GM12878 (cell line): ENCODE results near the gene FMNL2. TPM values are rescaled to one million over a fixed set of nuclear protein-coding genes. Genes with fewer than 3 reads are reported as not detected.

Experiments used
- ATAC-seq: fragments of 200-7000 bp; cut with Tn5 transposase; 3 replicates; pipeline ENCODE4 v1.9.1; 2020; ENCODE audit warnings: mild to moderate bottlenecking, moderate library complexity
- BruUV-seq: library from RNA; stranded (reverse); fragments of 400-500 nt; replicated peaks from 2 replicates; lab custom pipeline; 2021; lab: Mats Ljungman, UMichigan
- CTCF ChIA-PET: fragments of 300-600 bp; sonication (Branson Sonifier 250); formaldehyde crosslinking; extraction: SDS; loops from one replicate; lab custom pipeline; 2021; ENCODE audit warnings: inconsistent platforms; lab: Yijun Ruan, JAX
- POLR2A ChIA-PET: fragments of 350-600 bp; formaldehyde crosslinking; extraction: SDS; loops from one replicate; lab custom pipeline; 2021; ENCODE audit warnings: inconsistent platforms; lab: Charles Lee
- RAD21 ChIA-PET: fragments of 300-600 bp; sonication (Branson Sonifier 250); formaldehyde crosslinking; loops from one replicate; lab custom pipeline; 2023; ENCODE audit warnings: antibody characterized with exemption; ENCODE audit not compliant: unreplicated experiment; lab: Charles Lee
- SMC1A ChIA-PET: fragments of 300-600 bp; sonication (Branson Sonifier 250); formaldehyde crosslinking; loops from one replicate; lab custom pipeline; 2023; ENCODE audit not compliant: unreplicated experiment, uncharacterized antibody; lab: Charles Lee
- DNase-seq: peaks from one replicate; pipeline ENCODE4 v3.0.0-alpha.2; 2011; ENCODE audit warnings: low read depth, low spot score
- FAIRE-seq: peaks from 3 replicates; lab custom pipeline; 2011; peaks lifted over from hg19 to GRCh38; lab: Jason Lieb, UNC
- H2AFZ ChIP-seq: 2 replicates; pipeline ENCODE4 v1.6.0; 2011; ENCODE audit warnings: low read depth, low read length, control low read depth; ENCODE audit not compliant: control insufficient read depth
- H3K27ac ChIP-seq: 2 replicates; pipeline ENCODE4 v1.5.1; 2011; ENCODE audit warnings: control low read depth; ENCODE audit not compliant: control insufficient read depth, insufficient read depth
- H3K27me3 ChIP-seq, 2 experiments: replicated peaks in 1 of 2; 2 replicates each; pipeline versions ENCODE4 v1.6.0 to v1.6.1; 2011; ENCODE audit warnings: low read length in 1 of 2; ENCODE audit not compliant: control insufficient read depth in 2 of 2, insufficient read depth in 2 of 2
- H3K36me3 ChIP-seq, 2 experiments: 2 replicates each; pipeline ENCODE4 v1.5.1; 2011; ENCODE audit warnings: low read length in 1 of 2; ENCODE audit not compliant: control insufficient read depth in 2 of 2, insufficient read depth in 2 of 2
- H3K4me1 ChIP-seq: 2 replicates; pipeline ENCODE4 v1.6.1; 2011; ENCODE audit warnings: mild to moderate bottlenecking, low read length, moderate library complexity, mixed read lengths; ENCODE audit not compliant: control insufficient read depth, insufficient read depth
- H3K4me2 ChIP-seq: 2 replicates; pipeline ENCODE4 v1.6.0; 2011; ENCODE audit warnings: control low read depth; ENCODE audit not compliant: control insufficient read depth, insufficient read depth
- H3K4me3 ChIP-seq: fragments of 200-600 bp; sonication (generic); 2 replicates; pipeline ENCODE4 v1.5.1; 2016
- H3K79me2 ChIP-seq: 2 replicates; pipeline ENCODE4 v1.6.0; 2011; ENCODE audit warnings: low read length; ENCODE audit not compliant: control insufficient read depth, insufficient read depth
- H3K9ac ChIP-seq: 2 replicates; pipeline ENCODE4 v1.8.0; 2011; ENCODE audit warnings: low read length, control low read depth, mixed read lengths; ENCODE audit not compliant: control insufficient read depth, insufficient read depth
- H3K9me3 ChIP-seq: replicated peaks from 3 replicates; pipeline ENCODE4 v1.5.1; 2011; ENCODE audit warnings: mild to moderate bottlenecking, low read length; ENCODE audit not compliant: control insufficient read depth, insufficient read depth
- H4K20me1 ChIP-seq: 2 replicates; pipeline ENCODE4 v1.6.0; 2011; ENCODE audit not compliant: control insufficient read depth, insufficient read depth
- BCL11A ChIP-seq: IDR thresholded peaks from 2 replicates; pipeline ENCODE4 v1.6.1; 2011; ENCODE audit warnings: low read depth, low read length
- CHD2 ChIP-seq: IDR thresholded peaks from 2 replicates; pipeline ENCODE4 v1.6.1; 2011; ENCODE audit warnings: low read depth, low read length, improper control_type of control experiment, borderline replicate concordance
- CREM ChIP-seq: IDR thresholded peaks from 2 replicates; pipeline ENCODE4 v1.6.1; 2014; ENCODE audit warnings: antibody characterized with exemption, low read depth
- EZH2 ChIP-seq: IDR thresholded peaks from 2 replicates; pipeline ENCODE4 v1.6.1; 2012; ENCODE audit warnings: low read depth, mild to moderate bottlenecking, control low read depth, inconsistent platforms, low read length, borderline replicate concordance; ENCODE audit not compliant: control insufficient read depth
- FOXK2 ChIP-seq: fragments of 450-650 bp; IDR thresholded peaks from 2 replicates; pipeline ENCODE4 v1.6.1; 2017; ENCODE audit warnings: mild to moderate bottlenecking, moderate library complexity
- NBN ChIP-seq: fragments of 450-650 bp; IDR thresholded peaks from 2 replicates; pipeline ENCODE4 v1.6.1; 2016
- SUZ12 ChIP-seq: fragments of 200-600 bp; sonication (generic); IDR thresholded peaks from one replicate; pipeline ENCODE4 v1.6.1; 2018; ENCODE audit warnings: antibody characterized with exemption, mild to moderate bottlenecking; ENCODE audit not compliant: unreplicated experiment
- YY1 ChIP-seq: IDR thresholded peaks from 2 replicates; pipeline ENCODE4 v1.6.1; 2011; ENCODE audit warnings: low read depth, mild to moderate bottlenecking, low read length
- WGBS: methylation state at CpG from one replicate; pipeline ENCODE4 v1.1.6; 2016; ENCODE audit warnings: low lambda C conversion rate; ENCODE audit not compliant: insufficient replicate concordance, insufficient coverage; ENCODE audit errors: missing lambda C conversion rate; 5-methylcytosine and 5-hydroxymethylcytosine counted together
- in situ Hi-C: fragments of 300-500 bp; cut with MboI; formaldehyde crosslinking; loops from 9 replicates; pipeline ENCODE4 v1.14.3; 2018; ENCODE audit warnings: mixed read lengths
- intact Hi-C: fragments of 100-400 bp; cut with micrococcal nuclease; formaldehyde crosslinking; loops from one replicate; pipeline ENCODE4 v1.14.2; 2022; ENCODE audit not compliant: unreplicated experiment
- polyA plus RNA-seq, 11 experiments: library from polyadenylated mRNA; depleted of rRNA in 4 of 11; unstranded in 6 of 11; stranded (reverse) in 5 of 11; fragments of >200 nt; fragmentation: Nextera tagmentation in 4 of 11; fragmentation: Illumina TruSeq in 1 of 11; extraction: Ambion mirVana in 4 of 11; extraction: Trizol in 1 of 11; gene quantifications; 1 replicate in 1 of 11; 2 replicates in 10 of 11; pipeline versions ENCODE4 v1.2.1 to v1.2.3, GENCODE V29; 2011 to 2016; ENCODE audit warnings: inconsistent platforms in 2 of 11, missing spikeins in 2 of 11, low read depth in 1 of 11
- total RNA-seq, 4 experiments: library from RNA; depleted of rRNA in 3 of 4; stranded (reverse); fragments of >200 nt in 3 of 4; fragmentation: Illumina TruSeq in 1 of 4; extraction: Trizol in 1 of 4; gene quantifications; 2 replicates each; pipeline versions ENCODE4 v1.2.1 to v1.2.3, GENCODE V29; 2013 to 2021
- TF ChIP-seq, protein P1 (sequence below): fragments of 450-650 bp; formaldehyde crosslinking; IDR thresholded peaks from 2 replicates; pipeline ENCODE4 v1.4.0; 2022; ENCODE audit warnings: mild to moderate bottlenecking, moderate library complexity
- TF ChIP-seq, protein P2 (sequence below): IDR thresholded peaks from 2 replicates; pipeline ENCODE4 v1.6.1; 2011; ENCODE audit warnings: mild to moderate bottlenecking, low read depth, low read length, moderate library complexity; ENCODE audit not compliant: insufficient replicate concordance
- TF ChIP-seq, protein P3 (sequence below): IDR thresholded peaks from 2 replicates; pipeline ENCODE4 v1.6.1; 2012; ENCODE audit warnings: mild to moderate bottlenecking, low read depth, low read length

The FMNL2 gene
- total and polyA plus RNA-seq, 10 of the 15 experiments (the other 5 are each of a cell fraction or from before 2014, with no cell fraction given) = 0.13 to 9.9 (median 0.35) TPM

DNA sequence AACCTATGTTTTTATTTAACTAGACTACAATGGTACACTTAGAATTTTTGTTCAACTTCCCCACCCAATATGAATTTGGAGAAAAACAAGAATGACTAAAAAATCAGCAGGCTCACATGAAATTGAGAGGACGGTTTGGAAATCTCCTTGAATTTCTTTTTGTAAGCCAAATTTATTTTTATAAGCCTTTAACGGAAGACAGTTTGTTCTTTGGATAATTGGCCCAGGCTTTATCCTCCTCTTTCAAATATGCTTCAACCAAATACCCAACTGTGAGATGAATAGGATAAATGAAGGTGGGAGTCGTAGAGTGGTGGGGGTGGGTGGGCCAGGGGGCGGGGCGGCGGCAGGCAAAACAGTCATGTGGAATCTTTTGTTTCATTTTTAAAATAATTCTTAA is 60.6 kb downstream of the FMNL2 start (continued):
- TF ChIP-seq, protein P1, sequence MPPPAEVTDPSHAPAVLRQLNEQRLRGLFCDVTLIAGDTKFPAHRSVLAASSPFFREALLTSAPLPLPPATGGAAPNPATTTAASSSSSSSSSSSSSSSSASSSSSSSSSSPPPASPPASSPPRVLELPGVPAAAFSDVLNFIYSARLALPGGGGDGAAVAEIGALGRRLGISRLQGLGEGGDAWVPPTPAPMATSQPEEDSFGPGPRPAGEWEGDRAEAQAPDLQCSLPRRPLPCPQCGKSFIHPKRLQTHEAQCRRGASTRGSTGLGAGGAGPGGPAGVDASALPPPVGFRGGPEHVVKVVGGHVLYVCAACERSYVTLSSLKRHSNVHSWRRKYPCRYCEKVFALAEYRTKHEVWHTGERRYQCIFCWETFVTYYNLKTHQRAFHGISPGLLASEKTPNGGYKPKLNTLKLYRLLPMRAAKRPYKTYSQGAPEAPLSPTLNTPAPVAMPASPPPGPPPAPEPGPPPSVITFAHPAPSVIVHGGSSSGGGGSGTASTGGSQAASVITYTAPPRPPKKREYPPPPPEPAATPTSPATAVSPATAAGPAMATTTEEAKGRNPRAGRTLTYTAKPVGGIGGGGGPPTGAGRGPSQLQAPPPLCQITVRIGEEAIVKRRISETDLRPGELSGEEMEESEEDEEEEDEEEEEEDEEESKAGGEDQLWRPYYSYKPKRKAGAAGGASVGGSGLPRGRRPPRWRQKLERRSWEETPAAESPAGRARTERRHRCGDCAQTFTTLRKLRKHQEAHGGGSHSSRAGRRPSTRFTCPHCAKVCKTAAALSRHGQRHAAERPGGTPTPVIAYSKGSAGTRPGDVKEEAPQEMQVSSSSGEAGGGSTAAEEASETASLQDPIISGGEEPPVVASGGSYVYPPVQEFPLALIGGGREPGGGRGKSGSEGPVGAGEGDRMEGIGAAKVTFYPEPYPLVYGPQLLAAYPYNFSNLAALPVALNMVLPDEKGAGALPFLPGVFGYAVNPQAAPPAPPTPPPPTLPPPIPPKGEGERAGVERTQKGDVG (CRISPR knock-in tag) = no peak
- no peak for TF ChIP-seq NBN

DNA sequence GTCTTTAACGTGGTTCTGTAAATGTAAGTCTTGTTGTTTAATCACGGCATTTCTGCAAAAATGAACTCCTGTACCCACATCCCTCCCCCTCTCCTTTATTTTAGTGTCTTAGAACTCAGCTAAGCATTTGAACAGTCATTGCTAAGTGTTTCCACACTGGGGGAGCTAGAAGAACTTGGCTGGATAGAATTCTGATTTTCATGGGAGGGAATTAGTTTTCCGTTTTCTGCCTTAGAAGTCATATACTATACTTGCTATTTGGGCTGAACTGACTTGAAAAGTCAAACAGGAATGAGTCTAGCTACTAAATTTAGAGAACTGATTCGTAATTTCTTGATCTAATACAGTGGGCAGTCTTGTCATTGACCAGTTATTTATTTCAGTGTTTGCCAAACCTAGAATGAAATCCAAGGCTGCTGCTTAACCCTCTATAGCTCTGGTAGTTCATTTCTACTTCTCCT is 61.1 kb downstream of the FMNL2 start:
- no peak overlapping the region for H3K4me3 ChIP-seq
- H3K27me3 ChIP-seq = no peaks in the 10 kb centered on the region
- no peak overlapping the region for H3K4me2 ChIP-seq
- no peak for FAIRE-seq
- POLR2A ChIA-PET = interaction anchor here (1.5 kb wide), 1 partner anchor 10 kb away, joined by 4 read pairs; no protein-coding TSS in a partner anchor
- H4K20me1 ChIP-seq = no peaks in the 10 kb centered on the region
- RAD21 ChIA-PET = no interaction called here
- no peaks in the 10 kb centered on the region for H3K36me3 ChIP-seq
- intact Hi-C loops = no loop called here
- no peaks in the 10 kb centered on the region for H3K9me3 ChIP-seq
- in situ Hi-C loops = no loop called here
- SMC1A ChIA-PET = interaction anchor here (1.1 to 2.1 kb wide), 4 partner anchors 10 to 13 kb away, joined by 4 to 7 read pairs (median 6); no protein-coding TSS in a partner anchor
- TF ChIP-seq FOXK2 (no peak), BCL11A (no peak), YY1 (no peak), CREM (no peak), EZH2 (no peak), SUZ12 (no peak), CHD2 (no peak)
- TF ChIP-seq, protein P2, sequence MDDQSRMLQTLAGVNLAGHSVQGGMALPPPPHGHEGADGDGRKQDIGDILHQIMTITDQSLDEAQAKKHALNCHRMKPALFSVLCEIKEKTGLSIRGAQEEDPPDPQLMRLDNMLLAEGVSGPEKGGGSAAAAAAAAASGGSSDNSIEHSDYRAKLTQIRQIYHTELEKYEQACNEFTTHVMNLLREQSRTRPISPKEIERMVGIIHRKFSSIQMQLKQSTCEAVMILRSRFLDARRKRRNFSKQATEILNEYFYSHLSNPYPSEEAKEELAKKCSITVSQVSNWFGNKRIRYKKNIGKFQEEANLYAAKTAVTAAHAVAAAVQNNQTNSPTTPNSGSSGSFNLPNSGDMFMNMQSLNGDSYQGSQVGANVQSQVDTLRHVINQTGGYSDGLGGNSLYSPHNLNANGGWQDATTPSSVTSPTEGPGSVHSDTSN = no peak
- TF ChIP-seq, protein P3, sequence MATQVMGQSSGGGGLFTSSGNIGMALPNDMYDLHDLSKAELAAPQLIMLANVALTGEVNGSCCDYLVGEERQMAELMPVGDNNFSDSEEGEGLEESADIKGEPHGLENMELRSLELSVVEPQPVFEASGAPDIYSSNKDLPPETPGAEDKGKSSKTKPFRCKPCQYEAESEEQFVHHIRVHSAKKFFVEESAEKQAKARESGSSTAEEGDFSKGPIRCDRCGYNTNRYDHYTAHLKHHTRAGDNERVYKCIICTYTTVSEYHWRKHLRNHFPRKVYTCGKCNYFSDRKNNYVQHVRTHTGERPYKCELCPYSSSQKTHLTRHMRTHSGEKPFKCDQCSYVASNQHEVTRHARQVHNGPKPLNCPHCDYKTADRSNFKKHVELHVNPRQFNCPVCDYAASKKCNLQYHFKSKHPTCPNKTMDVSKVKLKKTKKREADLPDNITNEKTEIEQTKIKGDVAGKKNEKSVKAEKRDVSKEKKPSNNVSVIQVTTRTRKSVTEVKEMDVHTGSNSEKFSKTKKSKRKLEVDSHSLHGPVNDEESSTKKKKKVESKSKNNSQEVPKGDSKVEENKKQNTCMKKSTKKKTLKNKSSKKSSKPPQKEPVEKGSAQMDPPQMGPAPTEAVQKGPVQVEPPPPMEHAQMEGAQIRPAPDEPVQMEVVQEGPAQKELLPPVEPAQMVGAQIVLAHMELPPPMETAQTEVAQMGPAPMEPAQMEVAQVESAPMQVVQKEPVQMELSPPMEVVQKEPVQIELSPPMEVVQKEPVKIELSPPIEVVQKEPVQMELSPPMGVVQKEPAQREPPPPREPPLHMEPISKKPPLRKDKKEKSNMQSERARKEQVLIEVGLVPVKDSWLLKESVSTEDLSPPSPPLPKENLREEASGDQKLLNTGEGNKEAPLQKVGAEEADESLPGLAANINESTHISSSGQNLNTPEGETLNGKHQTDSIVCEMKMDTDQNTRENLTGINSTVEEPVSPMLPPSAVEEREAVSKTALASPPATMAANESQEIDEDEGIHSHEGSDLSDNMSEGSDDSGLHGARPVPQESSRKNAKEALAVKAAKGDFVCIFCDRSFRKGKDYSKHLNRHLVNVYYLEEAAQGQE = no peak
- CTCF ChIA-PET = interaction anchor here (0.5 kb wide), 1 partner anchor 21 kb away, joined by 4 read pairs; no protein-coding TSS in a partner anchor
- no peak for DNase-seq
- H3K27ac ChIP-seq = no peak overlapping the region
- no TSS peak for BruUV-seq
- no peak for ATAC-seq
- no peak overlapping the region for H3K9ac ChIP-seq
- WGBS = 46% methylated on average over 4 of the region's 4 CpGs
- H3K79me2 ChIP-seq = no peaks in the 10 kb centered on the region
- no peak overlapping the region for H2AFZ ChIP-seq
- H3K4me1 ChIP-seq = no peaks in the 10 kb centered on the region
